ENCODE measurements around the gene FAM181A. TPM values are rescaled to one million over a fixed set of nuclear protein-coding genes. Genes with fewer than 3 reads are reported as not detected.

FAM181A gene
- total RNA-seq, 2 donors from 2014 or later = not detected

GRCh38 chr14:93911975-93912615 is 15.0 kb upstream of the FAM181A start:
- peaks cover 11% of the 10 kb centered on the region for H3K4me1 Mint-ChIP-seq (ENCODE audit: low read depth)

GRCh38 chr14:93912782-93913181 is 14.4 kb upstream of the FAM181A start:
- Mint-ChIP-seq H3K4me1 (ENCODE audit: low read depth) (peaks cover 11% of the 10 kb centered on the region), H3K4me3 (no peak overlapping the region), H3K9me3 (peaks cover 4 to 6% of the 10 kb centered on the region in 2 donors), H3K27ac (no peak overlapping the region), H3K36me3 (ENCODE audit: insufficient read depth in 2 of 2) (peaks cover 3 to 8% of the 10 kb centered on the region in 2 donors), H3K27me3 (ENCODE audit: low read depth) (peaks cover 24% of the 10 kb centered on the region)
- DNase-seq (no peak), ATAC-seq (replicated peaks in 1 of 2) (no peak)

More at GRCh38 chr14:93911975-93912615, 15.0 kb upstream of the FAM181A start:
- Mint-ChIP-seq H3K4me3 (no peak overlapping the region), H3K27ac (no peak overlapping the region), H3K9me3 (peaks cover 4 to 6% of the 10 kb centered on the region in 2 donors), H3K36me3 (ENCODE audit: insufficient read depth in 2 of 2) (peaks cover 3 to 8% of the 10 kb centered on the region in 2 donors), H3K27me3 (ENCODE audit: low read depth) (peaks cover 24% of the 10 kb centered on the region)
- ATAC-seq (replicated peaks in 1 of 2) = no peak
- DNase-seq = no peak

- no peak overlapping the region for H3K4me3 Mint-ChIP-seq
- peaks cover 11% of the 10 kb centered on the region for H3K4me1 Mint-ChIP-seq (ENCODE audit: low read depth)
- peaks cover 4 to 6% of the 10 kb centered on the region in 2 donors for H3K9me3 Mint-ChIP-seq
- peaks cover 3 to 8% of the 10 kb centered on the region in 2 donors for H3K36me3 Mint-ChIP-seq (ENCODE audit: insufficient read depth in 2 of 2)
- peaks cover 21% of the 10 kb centered on the region for H3K27me3 Mint-ChIP-seq (ENCODE audit: low read depth)
- peak overlapping the region; percentile 10 for H3K27ac Mint-ChIP-seq
- ATAC-seq (replicated peaks in 1 of 2) (peak; percentile 81 to 93), DNase-seq (peak; percentile 13 to 36)
These were observed 12.9 kb upstream of the FAM181A start for GRCh38 chr14:93914278-93914677.

GRCh38 chr14:93915070-93915705 is 12.0 kb upstream of the FAM181A start:
- Mint-ChIP-seq H3K27me3 (ENCODE audit: low read depth) (peaks cover 20% of the 10 kb centered on the region), H3K36me3 (ENCODE audit: insufficient read depth in 2 of 2) (peaks cover 3 to 8% of the 10 kb centered on the region in 2 donors), H3K27ac (no peak overlapping the region), H3K4me1 (ENCODE audit: low read depth) (peaks cover 11% of the 10 kb centered on the region), H3K4me3 (no peak overlapping the region), H3K9me3 (peaks cover 4 to 6% of the 10 kb centered on the region in 2 donors)
- DNase-seq = no peak
- ATAC-seq (replicated peaks in 1 of 2) = no peak

GRCh38 chr14:93915800-93916199 is 11.3 kb upstream of the FAM181A start:
- ATAC-seq (replicated peaks in 1 of 2) = no peak
- peaks cover 4 to 6% of the 10 kb centered on the region in 2 donors for H3K9me3 Mint-ChIP-seq
- H3K36me3 Mint-ChIP-seq (ENCODE audit: insufficient read depth in 2 of 2) = peaks cover 3 to 8% of the 10 kb centered on the region in 2 donors
- no peak overlapping the region for H3K4me3 Mint-ChIP-seq
- peaks cover 11% of the 10 kb centered on the region for H3K4me1 Mint-ChIP-seq (ENCODE audit: low read depth)
- H3K27ac Mint-ChIP-seq = no peak overlapping the region
- DNase-seq = no peak
- H3K27me3 Mint-ChIP-seq (ENCODE audit: low read depth) = peaks cover 20% of the 10 kb centered on the region

- ATAC-seq (replicated peaks in 1 of 2) (no peak), DNase-seq (no peak)
- H3K27ac Mint-ChIP-seq = no peak overlapping the region
- H3K9me3 Mint-ChIP-seq = peaks cover 4 to 6% of the 10 kb centered on the region in 2 donors
- peaks cover 11% of the 10 kb centered on the region for H3K4me1 Mint-ChIP-seq (ENCODE audit: low read depth)
- peaks cover 20% of the 10 kb centered on the region for H3K27me3 Mint-ChIP-seq (ENCODE audit: low read depth)
- H3K4me3 Mint-ChIP-seq = no peak overlapping the region
- peaks cover 3 to 8% of the 10 kb centered on the region in 2 donors for H3K36me3 Mint-ChIP-seq (ENCODE audit: insufficient read depth in 2 of 2)
These were observed 10.6 kb upstream of the FAM181A start for GRCh38 chr14:93916498-93916897.

- H3K27ac Mint-ChIP-seq = no peak overlapping the region
- no peak overlapping the region for H3K4me3 Mint-ChIP-seq
- peaks cover 11% of the 10 kb centered on the region for H3K4me1 Mint-ChIP-seq (ENCODE audit: low read depth)
- ATAC-seq (replicated peaks in 1 of 2) (no peak), DNase-seq (no peak)
- peaks cover 3 to 8% of the 10 kb centered on the region in 2 donors for H3K36me3 Mint-ChIP-seq (ENCODE audit: insufficient read depth in 2 of 2)
- H3K9me3 Mint-ChIP-seq = peaks cover 4 to 6% of the 10 kb centered on the region in 2 donors
- peaks cover 20% of the 10 kb centered on the region for H3K27me3 Mint-ChIP-seq (ENCODE audit: low read depth)
These were observed 10.0 kb upstream of the FAM181A start for GRCh38 chr14:93917141-93917540.

- DNase-seq (no peak), ATAC-seq (replicated peaks in 1 of 2) (no peak)
- H3K27ac Mint-ChIP-seq = no peak overlapping the region
- no peaks in the 10 kb centered on the region for H3K9me3 Mint-ChIP-seq
- H3K4me1 Mint-ChIP-seq (ENCODE audit: low read depth) = no peaks in the 10 kb centered on the region
- no peak overlapping the region for H3K4me3 Mint-ChIP-seq
- H3K27me3 Mint-ChIP-seq (ENCODE audit: low read depth) = peaks cover 10% of the 10 kb centered on the region
- H3K36me3 Mint-ChIP-seq (ENCODE audit: insufficient read depth in 2 of 2) = peaks cover 0 to 1% of the 10 kb centered on the region in 2 donors
These were observed 5.9 kb upstream of the FAM181A start for GRCh38 chr14:93921001-93921806.

GRCh38 chr14:93923626-93924025 is 3.5 kb upstream of the FAM181A start:
- H3K4me1 Mint-ChIP-seq (ENCODE audit: low read depth) = no peaks in the 10 kb centered on the region
- H3K36me3 Mint-ChIP-seq (ENCODE audit: insufficient read depth in 2 of 2) = no peaks in the 10 kb centered on the region
- H3K4me3 Mint-ChIP-seq = no peak overlapping the region
- no peaks in the 10 kb centered on the region for H3K27me3 Mint-ChIP-seq (ENCODE audit: low read depth)
- DNase-seq (no peak), ATAC-seq (replicated peaks in 1 of 2) (no peak)
- no peaks in the 10 kb centered on the region for H3K9me3 Mint-ChIP-seq
- no peak overlapping the region for H3K27ac Mint-ChIP-seq

- H3K27me3 Mint-ChIP-seq (ENCODE audit: low read depth) = no peaks in the 10 kb centered on the region
- no peak overlapping the region for H3K4me3 Mint-ChIP-seq
- H3K36me3 Mint-ChIP-seq (ENCODE audit: insufficient read depth in 2 of 2) = no peaks in the 10 kb centered on the region
- no peak overlapping the region for H3K27ac Mint-ChIP-seq
- DNase-seq = no peak
- no peak for ATAC-seq (replicated peaks in 1 of 2)
- H3K4me1 Mint-ChIP-seq (ENCODE audit: low read depth) = no peaks in the 10 kb centered on the region
- no peaks in the 10 kb centered on the region for H3K9me3 Mint-ChIP-seq
These were observed 2.4 kb upstream of the FAM181A start for GRCh38 chr14:93924592-93925355.

GRCh38 chr14:93925374-93925895 is 1.7 kb upstream of the FAM181A start:
- H3K27ac Mint-ChIP-seq = no peak overlapping the region
- no peaks in the 10 kb centered on the region for H3K9me3 Mint-ChIP-seq
- H3K4me3 Mint-ChIP-seq = no peak overlapping the region
- H3K4me1 Mint-ChIP-seq (ENCODE audit: low read depth) = no peaks in the 10 kb centered on the region
- DNase-seq (no peak), ATAC-seq (replicated peaks in 1 of 2) (no peak)
- H3K27me3 Mint-ChIP-seq (ENCODE audit: low read depth) = no peaks in the 10 kb centered on the region
- H3K36me3 Mint-ChIP-seq (ENCODE audit: insufficient read depth in 2 of 2) = no peaks in the 10 kb centered on the region

GRCh38 chr14:93926245-93926872 is 785 bp upstream of the FAM181A start:
- Mint-ChIP-seq H3K27ac (no peak overlapping the region), H3K9me3 (no peaks in the 10 kb centered on the region), H3K27me3 (ENCODE audit: low read depth) (no peaks in the 10 kb centered on the region), H3K4me3 (no peak overlapping the region), H3K36me3 (ENCODE audit: insufficient read depth in 2 of 2) (no peaks in the 10 kb centered on the region), H3K4me1 (ENCODE audit: low read depth) (no peaks in the 10 kb centered on the region)
- ATAC-seq (replicated peaks in 1 of 2) (no peak), DNase-seq (no peak)
